Erythroblast (primary cell): Measurements from ENCODE around the gene PRUNE2.
"Not testable (repeated sequence)": the region's sequence is repeated elsewhere in the genome, so short reads cannot be mapped to it uniquely, and the experiment has no call there.

Experiments
- DNase-seq, 2 experiments: peaks; one replicate each; lab custom pipeline; 2025; lab: John Stamatoyannopoulos, UW
- GATA1 ChIP-seq: IDR thresholded peaks from 2 replicates; pipeline ENCODE4 v1.6.1; 2011; ENCODE audit warnings: low read depth, mild to moderate bottlenecking, control low read depth, low read length, moderate library complexity
- POLR2A ChIP-seq: IDR thresholded peaks from 2 replicates; pipeline ENCODE4 v1.6.1; 2011; ENCODE audit warnings: mild to moderate bottlenecking, low read length

PRUNE2 gene, protein sequence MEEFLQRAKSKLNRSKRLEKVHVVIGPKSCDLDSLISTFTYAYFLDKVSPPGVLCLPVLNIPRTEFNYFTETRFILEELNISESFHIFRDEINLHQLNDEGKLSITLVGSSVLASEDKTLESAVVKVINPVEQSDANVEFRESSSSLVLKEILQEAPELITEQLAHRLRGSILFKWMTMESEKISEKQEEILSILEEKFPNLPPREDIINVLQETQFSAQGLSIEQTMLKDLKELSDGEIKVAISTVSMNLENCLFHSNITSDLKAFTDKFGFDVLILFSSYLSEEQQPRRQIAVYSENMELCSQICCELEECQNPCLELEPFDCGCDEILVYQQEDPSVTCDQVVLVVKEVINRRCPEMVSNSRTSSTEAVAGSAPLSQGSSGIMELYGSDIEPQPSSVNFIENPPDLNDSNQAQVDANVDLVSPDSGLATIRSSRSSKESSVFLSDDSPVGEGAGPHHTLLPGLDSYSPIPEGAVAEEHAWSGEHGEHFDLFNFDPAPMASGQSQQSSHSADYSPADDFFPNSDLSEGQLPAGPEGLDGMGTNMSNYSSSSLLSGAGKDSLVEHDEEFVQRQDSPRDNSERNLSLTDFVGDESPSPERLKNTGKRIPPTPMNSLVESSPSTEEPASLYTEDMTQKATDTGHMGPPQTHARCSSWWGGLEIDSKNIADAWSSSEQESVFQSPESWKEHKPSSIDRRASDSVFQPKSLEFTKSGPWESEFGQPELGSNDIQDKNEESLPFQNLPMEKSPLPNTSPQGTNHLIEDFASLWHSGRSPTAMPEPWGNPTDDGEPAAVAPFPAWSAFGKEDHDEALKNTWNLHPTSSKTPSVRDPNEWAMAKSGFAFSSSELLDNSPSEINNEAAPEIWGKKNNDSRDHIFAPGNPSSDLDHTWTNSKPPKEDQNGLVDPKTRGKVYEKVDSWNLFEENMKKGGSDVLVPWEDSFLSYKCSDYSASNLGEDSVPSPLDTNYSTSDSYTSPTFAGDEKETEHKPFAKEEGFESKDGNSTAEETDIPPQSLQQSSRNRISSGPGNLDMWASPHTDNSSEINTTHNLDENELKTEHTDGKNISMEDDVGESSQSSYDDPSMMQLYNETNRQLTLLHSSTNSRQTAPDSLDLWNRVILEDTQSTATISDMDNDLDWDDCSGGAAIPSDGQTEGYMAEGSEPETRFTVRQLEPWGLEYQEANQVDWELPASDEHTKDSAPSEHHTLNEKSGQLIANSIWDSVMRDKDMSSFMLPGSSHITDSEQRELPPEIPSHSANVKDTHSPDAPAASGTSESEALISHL (N-terminal part only)

GRCh38 chr9:76905791-76906646 is at the start of gene PRUNE2:
Gene PRUNE2, minus strand, starts transcription at chr9:76906114. Its CDS starts 151 bp downstream, at chr9:76905963.
- TF ChIP-seq GATA1 (no peak), POLR2A (no peak)
- peak; percentile 21 to 52 for DNase-seq

DNA sequence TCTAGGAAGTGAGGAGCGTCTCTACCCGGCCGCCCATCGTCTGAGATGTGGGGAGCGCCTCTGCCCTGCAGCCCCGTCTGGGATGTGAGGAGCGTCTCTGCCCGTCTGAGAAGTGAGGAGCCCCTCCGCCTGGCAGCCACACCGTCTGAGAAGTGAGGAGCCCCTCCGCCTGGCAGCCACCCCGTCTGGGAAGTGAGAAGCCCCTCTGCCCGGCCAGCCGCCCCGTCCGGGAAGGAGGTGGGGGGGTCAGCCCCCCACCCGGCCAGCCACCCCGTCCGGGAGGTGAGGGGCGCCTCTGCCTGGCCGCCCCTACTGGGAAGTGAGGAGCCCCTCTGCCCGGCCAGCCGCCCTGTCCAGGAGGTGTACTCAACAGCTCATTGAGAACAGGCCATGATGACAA is 49.5 kb upstream of the PRUNE2 start:
- DNase-seq = not testable (repeated sequence)

GRCh38 chr9:76949865-76950264 is 44.0 kb upstream of the PRUNE2 start:
- no peak for TF ChIP-seq POLR2A
- no peak for TF ChIP-seq GATA1
- no peak for DNase-seq

- no peak for DNase-seq
- TF ChIP-seq GATA1 = no peak
- no peak for TF ChIP-seq POLR2A
Observed at GRCh38 chr9:76944011-76944410, 38.1 kb upstream of the PRUNE2 start.

- TF ChIP-seq POLR2A (no peak), GATA1 (no peak)
- no peak for DNase-seq
Observed at GRCh38 chr9:76943054-76943453, 37.1 kb upstream of the PRUNE2 start.

DNA sequence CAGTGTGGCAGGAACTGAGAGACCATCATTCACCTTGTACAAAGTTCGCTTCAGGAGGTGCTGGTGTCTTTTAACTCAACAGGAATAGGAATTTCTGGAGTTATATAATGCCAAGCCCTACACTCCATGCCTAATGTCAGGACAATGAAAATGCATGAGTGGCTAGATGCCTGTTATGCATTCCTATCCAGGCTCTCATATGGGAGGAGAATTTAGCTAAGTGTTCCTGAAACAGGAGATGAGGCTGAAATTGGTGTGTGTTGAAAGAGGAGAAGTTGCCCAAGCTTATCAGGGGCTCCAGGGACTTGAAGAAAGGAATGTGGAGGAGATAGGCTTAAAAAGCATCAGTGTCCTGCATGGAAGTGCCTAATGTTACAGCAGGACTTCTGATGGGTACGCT is 26.8 kb upstream of the PRUNE2 start:
- no peak for DNase-seq
- TF ChIP-seq GATA1 (no peak), POLR2A (no peak)

DNA sequence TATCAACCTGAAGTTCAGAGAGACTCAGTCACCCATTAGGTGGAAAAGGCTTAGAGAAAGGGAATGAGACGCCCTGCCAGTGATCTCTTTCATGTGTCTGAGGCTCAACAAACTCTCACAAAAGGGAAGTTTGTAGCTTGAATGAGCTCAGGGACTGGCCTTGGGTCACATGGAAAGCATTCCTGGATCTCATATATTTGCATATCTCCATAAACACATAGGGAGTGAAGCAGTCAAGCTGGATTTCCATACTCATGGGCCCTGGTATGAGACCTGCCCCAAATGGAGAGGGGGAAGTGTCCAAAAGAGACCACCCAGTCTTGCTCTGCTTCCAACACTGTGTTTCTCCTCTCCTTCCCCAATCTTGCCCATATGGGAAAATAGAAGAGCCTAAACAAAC is 26.4 kb upstream of the PRUNE2 start:
- no peak for DNase-seq
- TF ChIP-seq POLR2A (no peak), GATA1 (no peak)

DNA sequence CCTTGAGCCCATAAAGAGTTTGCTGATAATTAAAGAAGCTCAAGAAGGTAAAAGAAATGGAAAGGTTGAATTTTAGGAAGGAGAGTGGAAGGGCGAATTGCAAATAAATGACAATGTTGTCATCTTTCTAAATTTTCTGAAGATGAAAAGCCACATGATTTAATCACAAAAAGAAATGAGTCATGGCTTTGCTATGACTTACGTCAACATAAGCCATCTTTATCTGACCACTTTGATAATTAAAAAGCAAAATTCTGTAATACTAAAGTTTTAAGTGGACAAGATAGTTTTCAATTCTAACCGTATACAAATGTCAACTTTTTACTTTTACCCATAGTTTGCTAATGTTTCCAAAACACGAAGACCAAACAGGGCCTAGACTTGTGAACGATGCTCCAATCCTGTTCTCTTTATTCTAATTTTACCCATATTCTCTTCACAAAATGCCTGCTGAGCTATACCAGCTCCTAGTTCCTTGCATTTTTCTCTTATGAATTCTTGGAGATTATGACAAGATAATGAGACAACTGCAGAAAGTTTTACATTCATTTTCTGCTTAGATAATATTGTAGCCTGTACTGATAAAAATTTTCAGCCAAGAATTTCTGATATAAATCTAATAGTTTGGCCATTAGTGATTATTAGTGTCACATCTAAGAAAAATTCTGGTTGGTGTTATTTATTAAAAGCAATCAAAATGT is 21.8 kb upstream of the PRUNE2 start:
- no peak for DNase-seq
- no peak for TF ChIP-seq POLR2A
- no peak for TF ChIP-seq GATA1

- no peak for DNase-seq
- TF ChIP-seq GATA1 (no peak), POLR2A (no peak)
Observed at GRCh38 chr9:76926846-76927245, 20.9 kb upstream of the PRUNE2 start.

- DNase-seq = no peak
- TF ChIP-seq GATA1 (no peak), POLR2A (no peak)
Observed at GRCh38 chr9:76926324-76926741, 20.4 kb upstream of the PRUNE2 start.

DNA sequence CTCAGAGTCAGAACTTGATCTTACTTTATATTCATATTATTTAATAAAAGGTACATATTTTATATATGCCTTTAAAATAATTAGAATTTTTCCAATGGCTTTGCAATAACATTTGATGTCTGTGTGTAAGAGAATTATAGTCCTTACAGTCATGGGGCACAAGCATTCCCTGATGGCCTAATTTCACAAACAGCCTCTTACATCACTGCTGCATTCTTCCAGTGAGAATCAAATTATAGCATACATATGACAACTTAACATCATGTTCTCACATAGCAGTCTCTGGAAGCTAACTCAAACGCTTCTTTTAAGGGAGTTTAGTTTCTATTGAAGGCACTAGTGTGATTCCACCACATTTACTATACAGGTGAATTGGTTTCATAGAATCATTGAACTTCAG is 15.3 kb upstream of the PRUNE2 start:
- TF ChIP-seq POLR2A (no peak), GATA1 (no peak)
- DNase-seq = no peak

GRCh38 chr9:76917299-76917698 is 11.4 kb upstream of the PRUNE2 start:
- DNase-seq = no peak
- no peak for TF ChIP-seq POLR2A
- TF ChIP-seq GATA1 = no peak
